ENCODE results near the gene ZNF217. TPM values are rescaled to one million over a fixed set of nuclear protein-coding genes. Genes with fewer than 3 reads are reported as not detected.
"Not testable (repeated sequence)": the region's sequence is repeated elsewhere in the genome, so short reads cannot be mapped to it uniquely, and the experiment has no call there.

The ZNF217 gene
- total and polyA plus RNA-seq, 7 experiments from 2014 or later = 17.3 to 104 (median 75.6) TPM

- intact Hi-C loops (cut with micrococcal nuclease) = no loop called here
- H3K27ac ChIP-seq (ENCODE audit: low read depth, low read length) = no peak overlapping the region
- H3K27me3 ChIP-seq (ENCODE audit: control insufficient read depth in 2 of 2, insufficient read depth in 2 of 2, low read length in 2 of 2) = no peaks in the 10 kb centered on the region
- POLR2A ChIA-PET = interaction anchor here (0.6 to 2.8 kb wide), 4 partner anchors 15 to 313 kb away, joined by 3 to 15 read pairs (median 4); no protein-coding TSS in a partner anchor
- H3K9me3 ChIP-seq (ENCODE audit: control insufficient read depth in 2 of 3, low read length in 3 of 3) = no peaks in the 10 kb centered on the region
- no peaks in the 10 kb centered on the region for H3K36me3 ChIP-seq (ENCODE audit: control insufficient read depth in 2 of 3, insufficient read depth in 3 of 3, low read length in 3 of 3)
- CTCF ChIA-PET = no interaction called here
- Mint-ChIP-seq H3K9me3 (no peaks in the 10 kb centered on the region), H3K4me1 (peaks cover 15 to 41% (median 27%) of the 10 kb centered on the region in 7 donors), H3K27ac (peak overlapping the region in 7 of 9 donors; percentile 20 to 91 (median 69)), H3K4me3 (no peak overlapping the region), H3K27me3 (no peaks in the 10 kb centered on the region), H3K36me3 (peaks cover 0 to 1% (median 0%) of the 10 kb centered on the region in 5 donors)
- peaks cover 7 to 9% of the 10 kb centered on the region in 2 donors for H3K4me1 ChIP-seq (ENCODE audit: control insufficient read depth in 2 of 2, insufficient read depth in 2 of 2, low read length in 2 of 2)
- H3K4me3 ChIP-seq (ENCODE audit: low read length) = no peak overlapping the region
- no peak for DNase-seq
- ATAC-seq = no peak
Measured at GRCh38 chr20:53628076-53628475, 34.4 kb upstream of the ZNF217 start.

GRCh38 chr20:53627001-53627400 is 33.4 kb upstream of the ZNF217 start:
- DNase-seq; H3K4me3 ChIP-seq (ENCODE audit: low read length); intact Hi-C loops (cut with micrococcal nuclease); H3K27me3 Mint-ChIP-seq; CTCF ChIA-PET; H3K27ac ChIP-seq (ENCODE audit: low read depth, low read length); ATAC-seq; H3K27me3 ChIP-seq (ENCODE audit: control insufficient read depth in 2 of 2, insufficient read depth in 2 of 2, low read length in 2 of 2); H3K36me3 ChIP-seq (ENCODE audit: control insufficient read depth in 2 of 3, insufficient read depth in 3 of 3, low read length in 3 of 3); H3K9me3 ChIP-seq (ENCODE audit: control insufficient read depth in 2 of 3, low read length in 3 of 3); H3K4me3 Mint-ChIP-seq; H3K36me3 Mint-ChIP-seq; H3K9me3 Mint-ChIP-seq: not testable (repeated sequence)
- peak overlapping the region in 1 of 9 donors; percentile 38 for H3K27ac Mint-ChIP-seq
- H3K4me1 ChIP-seq (ENCODE audit: control insufficient read depth in 2 of 2, insufficient read depth in 2 of 2, low read length in 2 of 2) = peaks cover 17 to 20% of the 10 kb centered on the region in 2 donors
- POLR2A ChIA-PET = interaction anchor here (0.9 to 2.8 kb wide), 3 partner anchors 16 to 240 kb away, joined by 3 to 15 read pairs (median 3); no protein-coding TSS in a partner anchor
- peaks cover 15 to 49% (median 35%) of the 10 kb centered on the region in 7 donors for H3K4me1 Mint-ChIP-seq

DNA sequence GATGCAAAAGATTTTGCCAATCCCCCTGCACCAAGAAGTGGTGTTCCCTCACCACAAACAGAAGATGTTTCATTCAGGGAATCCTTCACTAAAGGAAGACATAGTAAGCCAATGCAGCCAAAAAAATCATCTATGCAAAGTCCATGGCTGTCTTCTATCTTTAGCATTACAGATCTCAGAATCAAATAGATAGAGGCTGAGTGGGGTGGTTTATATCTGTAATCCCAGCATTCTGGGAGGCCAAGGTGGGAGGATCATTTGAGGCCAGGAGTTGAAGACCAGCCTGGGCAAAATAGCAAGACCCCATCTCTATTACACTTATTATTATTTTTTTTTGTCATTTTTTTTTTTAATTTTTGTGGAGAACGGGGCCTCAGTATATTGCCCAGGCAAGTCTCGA is 32.9 kb upstream of the ZNF217 start:
- no peak for ATAC-seq
- H3K27ac ChIP-seq (ENCODE audit: low read depth, low read length) = no peak overlapping the region
- ChIA-PET CTCF (no interaction called here), POLR2A (interaction anchor here (1.1 to 2.8 kb wide), 4 partner anchors 13 to 240 kb away, joined by 3 to 15 read pairs (median 4); no protein-coding TSS in a partner anchor)
- DNase-seq = no peak
- H3K9me3 ChIP-seq (ENCODE audit: control insufficient read depth in 2 of 3, low read length in 3 of 3) = no peaks in the 10 kb centered on the region
- H3K27ac Mint-ChIP-seq = no peak overlapping the region
- no peaks in the 10 kb centered on the region for H3K9me3 Mint-ChIP-seq
- no peaks in the 10 kb centered on the region for H3K36me3 Mint-ChIP-seq
- no peaks in the 10 kb centered on the region for H3K27me3 Mint-ChIP-seq
- intact Hi-C loops (cut with micrococcal nuclease) = no loop called here
- H3K4me1 ChIP-seq (ENCODE audit: control insufficient read depth in 2 of 2, insufficient read depth in 2 of 2, low read length in 2 of 2) = peaks cover 21 to 24% of the 10 kb centered on the region in 2 donors
- H3K4me3 Mint-ChIP-seq = no peak overlapping the region
- H3K4me1 Mint-ChIP-seq = peaks cover 15 to 51% (median 38%) of the 10 kb centered on the region in 7 donors
- H3K4me3 ChIP-seq (ENCODE audit: low read length) = no peak overlapping the region
- no peaks in the 10 kb centered on the region for H3K36me3 ChIP-seq (ENCODE audit: control insufficient read depth in 2 of 3, insufficient read depth in 3 of 3, low read length in 3 of 3)
- no peaks in the 10 kb centered on the region for H3K27me3 ChIP-seq (ENCODE audit: control insufficient read depth in 2 of 2, insufficient read depth in 2 of 2, low read length in 2 of 2)

DNA sequence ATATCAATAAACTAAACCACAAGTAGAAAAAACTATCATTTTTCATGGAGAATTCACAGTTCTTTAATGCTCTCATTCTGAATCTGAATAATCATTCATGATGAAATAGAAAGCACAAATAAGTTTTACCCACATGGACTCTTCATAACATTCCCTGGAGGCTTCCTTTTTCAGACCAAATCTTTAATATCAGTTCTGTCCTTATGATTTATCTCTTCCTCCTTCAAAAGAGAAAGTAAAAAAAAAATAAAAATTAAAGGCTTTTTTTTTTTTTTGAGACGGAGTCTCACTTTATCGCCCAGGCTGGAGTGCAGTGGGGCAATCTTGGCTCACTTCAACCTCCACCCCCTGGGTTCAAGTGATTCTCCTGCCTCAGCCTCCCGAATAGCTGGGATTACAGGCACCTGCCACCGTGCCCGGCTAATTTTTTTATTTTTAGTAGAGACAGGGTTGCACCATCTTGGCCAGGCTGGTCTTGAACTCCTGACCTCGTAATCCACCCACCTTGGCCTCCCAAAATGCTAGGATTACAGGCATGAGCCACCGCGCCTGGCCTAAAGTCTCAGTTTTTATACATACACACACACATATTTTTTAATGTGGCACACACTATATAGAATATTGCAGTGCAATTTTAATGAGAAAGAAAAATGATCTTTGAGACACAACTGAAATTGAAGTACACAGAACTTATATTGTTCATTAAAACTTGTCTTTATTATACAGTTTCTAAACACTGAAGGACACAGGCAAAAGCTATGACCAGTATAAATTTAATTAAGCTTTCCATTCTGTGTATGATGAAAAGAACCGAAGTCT is 31.9 kb upstream of the ZNF217 start:
- no peaks in the 10 kb centered on the region for H3K36me3 ChIP-seq (ENCODE audit: control insufficient read depth in 2 of 3, insufficient read depth in 3 of 3, low read length in 3 of 3)
- Mint-ChIP-seq H3K4me3 (peak overlapping the region in 1 of 10 donors; percentile 43), H3K27me3 (no peaks in the 10 kb centered on the region), H3K36me3 (no peaks in the 10 kb centered on the region), H3K9me3 (no peaks in the 10 kb centered on the region), H3K27ac (peak overlapping the region in 6 of 9 donors; percentile 14 to 78 (median 49)), H3K4me1 (peaks cover 17 to 58% (median 44%) of the 10 kb centered on the region in 7 donors)
- no peak overlapping the region for H3K4me3 ChIP-seq (ENCODE audit: low read length)
- no peak for ATAC-seq
- intact Hi-C loops (cut with micrococcal nuclease) = no loop called here
- no peaks in the 10 kb centered on the region for H3K9me3 ChIP-seq (ENCODE audit: control insufficient read depth in 2 of 3, low read length in 3 of 3)
- no peaks in the 10 kb centered on the region for H3K27me3 ChIP-seq (ENCODE audit: control insufficient read depth in 2 of 2, insufficient read depth in 2 of 2, low read length in 2 of 2)
- no peak for DNase-seq
- ChIA-PET CTCF (interaction anchor here (0.6 kb wide), 1 partner anchor 36 kb away, joined by 3 read pairs; no protein-coding TSS in a partner anchor), POLR2A (interaction anchor here (0.6 to 5.0 kb wide), 7 partner anchors 10 to 249 kb away, joined by 3 to 62 read pairs (median 4); partner anchors contain the start of gene ZNF217)
- H3K27ac ChIP-seq (ENCODE audit: low read depth, low read length) = no peak overlapping the region
- H3K4me1 ChIP-seq (ENCODE audit: control insufficient read depth in 2 of 2, insufficient read depth in 2 of 2, low read length in 2 of 2) = peaks cover 31 to 32% of the 10 kb centered on the region in 2 donors

- not testable (repeated sequence) for H3K9me3 Mint-ChIP-seq; H3K4me3 ChIP-seq (ENCODE audit: low read length); H3K27ac ChIP-seq (ENCODE audit: low read depth, low read length); H3K36me3 Mint-ChIP-seq; H3K36me3 ChIP-seq (ENCODE audit: control insufficient read depth in 2 of 3, insufficient read depth in 3 of 3, low read length in 3 of 3); H3K27me3 Mint-ChIP-seq; ATAC-seq; H3K9me3 ChIP-seq (ENCODE audit: control insufficient read depth in 2 of 3, low read length in 3 of 3); DNase-seq; H3K27me3 ChIP-seq (ENCODE audit: control insufficient read depth in 2 of 2, insufficient read depth in 2 of 2, low read length in 2 of 2)
- Mint-ChIP-seq H3K27ac (peak overlapping the region in 3 of 9 donors; percentile 14 to 51 (median 47)), H3K4me1 (peaks cover 17 to 58% (median 44%) of the 10 kb centered on the region in 7 donors), H3K4me3 (peak overlapping the region in 1 of 10 donors; percentile 43)
- intact Hi-C loops (cut with micrococcal nuclease) = loop anchor here in 1 of 2 donors (5.0 kb wide), 1 partner anchor 32 kb away; no protein-coding TSS in a partner anchor
- ChIA-PET POLR2A (interaction anchor here (0.6 to 5.0 kb wide), 6 partner anchors 11 to 69 kb away, joined by 3 to 62 read pairs (median 4); partner anchors contain the start of gene ZNF217), CTCF (interaction anchor here (0.6 kb wide), 1 partner anchor 36 kb away, joined by 3 read pairs; no protein-coding TSS in a partner anchor)
- peaks cover 31 to 32% of the 10 kb centered on the region in 2 donors for H3K4me1 ChIP-seq (ENCODE audit: control insufficient read depth in 2 of 2, insufficient read depth in 2 of 2, low read length in 2 of 2)
Measured at GRCh38 chr20:53624927-53625250, 31.2 kb upstream of the ZNF217 start.

DNA sequence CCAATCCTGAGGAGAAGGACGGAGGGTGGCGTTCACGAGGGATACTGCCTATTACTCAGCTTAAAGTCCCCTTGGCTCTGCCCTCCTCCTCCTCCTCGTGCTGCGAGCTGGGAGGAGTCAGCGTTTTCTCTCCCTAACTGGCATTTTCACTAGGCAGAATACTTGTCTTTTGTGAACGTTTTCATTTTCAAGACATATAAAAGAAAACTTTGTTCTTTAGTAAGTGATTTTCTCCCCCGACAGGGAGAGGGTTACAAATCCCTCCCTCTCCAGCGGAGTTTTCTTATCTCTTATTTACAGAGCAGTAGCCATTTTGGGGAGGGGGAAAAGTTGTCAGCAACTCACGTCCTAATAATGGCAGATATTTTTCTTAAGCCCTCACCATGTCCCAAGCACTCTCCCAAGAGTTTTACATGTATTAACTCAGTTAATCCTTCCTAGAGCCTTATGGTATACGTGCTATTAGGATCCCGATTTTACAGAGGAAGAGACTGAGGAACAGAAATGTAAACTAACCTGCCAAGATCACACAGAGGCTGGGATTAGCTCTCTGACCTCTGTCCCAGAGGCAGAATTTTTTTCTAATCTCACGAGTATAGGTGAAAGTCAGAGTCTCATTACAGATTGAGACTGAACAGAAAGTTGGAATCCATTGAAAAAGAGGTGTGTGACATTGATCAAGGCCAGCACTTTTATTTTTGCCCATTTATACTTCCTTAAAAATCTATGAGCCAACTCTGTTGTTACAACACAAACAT is 30.0 kb upstream of the ZNF217 start:
- ChIA-PET CTCF (interaction anchor here (0.6 to 2.6 kb wide), 7 partner anchors 14 to 1383 kb away, joined by 3 to 11 read pairs (median 6); no protein-coding TSS in a partner anchor), POLR2A (interaction anchor here (0.6 to 5.0 kb wide), 17 partner anchors 9 to 293 kb away, joined by 3 to 74 read pairs (median 7); partner anchors contain the start of gene ZNF217)
- Mint-ChIP-seq H3K9me3 (no peaks in the 10 kb centered on the region), H3K27me3 (no peaks in the 10 kb centered on the region), H3K4me1 (peaks cover 17 to 53% (median 44%) of the 10 kb centered on the region in 7 donors), H3K36me3 (no peaks in the 10 kb centered on the region), H3K27ac (peak overlapping the region; percentile 91 to 98 (median 97)), H3K4me3 (peak overlapping the region; percentile 78 to 92 (median 87))
- ATAC-seq = peak; percentile 83
- Histone ChIP-seq H3K36me3 (ENCODE audit: control insufficient read depth in 2 of 3, insufficient read depth in 3 of 3, low read length in 3 of 3) (no peaks in the 10 kb centered on the region), H3K4me1 (ENCODE audit: control insufficient read depth in 2 of 2, insufficient read depth in 2 of 2, low read length in 2 of 2) (peaks cover 31 to 32% of the 10 kb centered on the region in 2 donors), H3K4me3 (ENCODE audit: low read length) (peak overlapping the region; percentile 56), H3K27me3 (ENCODE audit: control insufficient read depth in 2 of 2, insufficient read depth in 2 of 2, low read length in 2 of 2) (no peaks in the 10 kb centered on the region), H3K27ac (ENCODE audit: low read depth, low read length) (peak overlapping the region; percentile 74), H3K9me3 (ENCODE audit: control insufficient read depth in 2 of 3, low read length in 3 of 3) (no peaks in the 10 kb centered on the region)
- DNase-seq = peak in 4 of 9 donors; percentile 28 to 44 (median 31)
- intact Hi-C loops (cut with micrococcal nuclease) = loop anchor here (1.0 to 5.0 kb wide), 6 partner anchors 19 to 128 kb away; no protein-coding TSS in a partner anchor
